Peyer's patch (tissue), 4 donors: ENCODE measurements around the gene ARL17B. TPM values are rescaled to one million over a fixed set of nuclear protein-coding genes. Genes with fewer than 3 reads are reported as not detected.
A peak's percentile ranks its signal among the peaks of the same experiment; 100 is the strongest.
"Not testable (repeated sequence)": the region's sequence is repeated elsewhere in the genome, so short reads cannot be mapped to it uniquely, and the experiment has no call there.

Experiments
- DNase-seq, 3 donors: peaks; one replicate each; pipeline ENCODE4 v3.0.0-alpha.2; 2017 to 2019
- H3K27ac ChIP-seq, 4 donors: fragments of 200-600 bp; sonication (generic); one replicate each; pipeline ENCODE4 v1.5.1; 2016 to 2019
- H3K27me3 ChIP-seq, 2 donors: fragments of 200-600 bp; sonication (generic); one replicate each; pipeline ENCODE4 v1.5.1; 2019
- H3K36me3 ChIP-seq, 3 donors: fragments of 200-600 bp; sonication (generic); one replicate each; pipeline ENCODE4 v1.5.1; 2016 to 2019
- H3K4me1 ChIP-seq, 4 donors: fragments of 200-600 bp; sonication (generic); one replicate each; pipeline ENCODE4 v1.5.1; 2016 to 2019
- H3K4me3 ChIP-seq, 4 donors: fragments of 200-600 bp; sonication (generic); 1 replicate in 3 of 4; 2 replicates in 1 of 4; pipeline ENCODE4 v1.5.1; 2016 to 2019; ENCODE audit warnings: mild to moderate bottlenecking in 1 of 4
- H3K9me3 ChIP-seq, 4 donors: fragments of 200-600 bp; sonication (generic); one replicate each; pipeline ENCODE4 v1.5.1; 2016 to 2019; ENCODE audit warnings: mild to moderate bottlenecking in 1 of 4
- POLR2A ChIP-seq, 2 donors: fragments of 450-650 bp; IDR thresholded peaks; one replicate each; pipeline ENCODE4 v1.5.1; 2017; ENCODE audit warnings: antibody characterized with exemption in 2 of 2, mild to moderate bottlenecking in 2 of 2, moderate library complexity in 2 of 2
- total RNA-seq, 4 donors: library from RNA; depleted of rRNA; stranded (reverse); fragments of >200 nt; gene quantifications; one replicate each; pipeline ENCODE4 v1.1.0, GENCODE V29; 2016
- TF ChIP-seq, protein P1 (sequence below), 6 experiments: fragments of 450-650 bp in 4 of 6; fragments of 200-600 bp in 2 of 6; sonication (generic) in 1 of 6; IDR thresholded peaks; one replicate each; pipeline ENCODE4 v1.5.1; 2017 to 2019; ENCODE audit warnings: antibody characterized with exemption in 6 of 6, mild to moderate bottlenecking in 3 of 6, moderate library complexity in 1 of 6

ARL17B gene
- total RNA-seq, 4 donors from 2014 or later, result 2.5 to 20.1 (median 8.2) TPM

DNA sequence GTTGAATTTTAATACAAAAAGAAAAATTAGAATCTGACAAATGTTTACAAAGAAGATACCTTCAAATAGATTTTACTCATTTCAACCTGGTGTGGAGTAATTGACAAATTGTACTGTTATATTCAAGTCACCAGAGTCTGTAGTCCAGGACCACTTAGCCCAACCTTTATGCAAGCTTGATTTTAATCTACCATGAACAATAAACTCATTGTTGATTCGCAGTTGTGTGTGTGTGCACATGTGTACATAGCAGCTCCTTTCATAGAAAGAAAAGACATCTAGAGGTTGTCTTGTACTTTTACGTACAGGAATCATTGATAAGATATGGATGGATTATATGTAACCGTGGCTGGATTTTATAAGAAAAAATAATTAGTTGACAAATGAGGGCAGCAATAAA, 87.3 kb downstream of the ARL17B start:
- no peaks in the 10 kb centered on the region for H3K4me1 ChIP-seq
- no peak overlapping the region for H3K4me3 ChIP-seq
- no peaks in the 10 kb centered on the region for H3K9me3 ChIP-seq
- no peak for DNase-seq
- TF ChIP-seq POLR2A (IDR thresholded peaks at IDR 0.05), result no peak
- TF ChIP-seq, protein P1, sequence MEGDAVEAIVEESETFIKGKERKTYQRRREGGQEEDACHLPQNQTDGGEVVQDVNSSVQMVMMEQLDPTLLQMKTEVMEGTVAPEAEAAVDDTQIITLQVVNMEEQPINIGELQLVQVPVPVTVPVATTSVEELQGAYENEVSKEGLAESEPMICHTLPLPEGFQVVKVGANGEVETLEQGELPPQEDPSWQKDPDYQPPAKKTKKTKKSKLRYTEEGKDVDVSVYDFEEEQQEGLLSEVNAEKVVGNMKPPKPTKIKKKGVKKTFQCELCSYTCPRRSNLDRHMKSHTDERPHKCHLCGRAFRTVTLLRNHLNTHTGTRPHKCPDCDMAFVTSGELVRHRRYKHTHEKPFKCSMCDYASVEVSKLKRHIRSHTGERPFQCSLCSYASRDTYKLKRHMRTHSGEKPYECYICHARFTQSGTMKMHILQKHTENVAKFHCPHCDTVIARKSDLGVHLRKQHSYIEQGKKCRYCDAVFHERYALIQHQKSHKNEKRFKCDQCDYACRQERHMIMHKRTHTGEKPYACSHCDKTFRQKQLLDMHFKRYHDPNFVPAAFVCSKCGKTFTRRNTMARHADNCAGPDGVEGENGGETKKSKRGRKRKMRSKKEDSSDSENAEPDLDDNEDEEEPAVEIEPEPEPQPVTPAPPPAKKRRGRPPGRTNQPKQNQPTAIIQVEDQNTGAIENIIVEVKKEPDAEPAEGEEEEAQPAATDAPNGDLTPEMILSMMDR (IDR thresholded peaks at IDR 0.05), result no peak
- no peaks in the 10 kb centered on the region for H3K27me3 ChIP-seq
- no peaks in the 10 kb centered on the region for H3K36me3 ChIP-seq
- H3K27ac ChIP-seq, result no peak overlapping the region

DNA sequence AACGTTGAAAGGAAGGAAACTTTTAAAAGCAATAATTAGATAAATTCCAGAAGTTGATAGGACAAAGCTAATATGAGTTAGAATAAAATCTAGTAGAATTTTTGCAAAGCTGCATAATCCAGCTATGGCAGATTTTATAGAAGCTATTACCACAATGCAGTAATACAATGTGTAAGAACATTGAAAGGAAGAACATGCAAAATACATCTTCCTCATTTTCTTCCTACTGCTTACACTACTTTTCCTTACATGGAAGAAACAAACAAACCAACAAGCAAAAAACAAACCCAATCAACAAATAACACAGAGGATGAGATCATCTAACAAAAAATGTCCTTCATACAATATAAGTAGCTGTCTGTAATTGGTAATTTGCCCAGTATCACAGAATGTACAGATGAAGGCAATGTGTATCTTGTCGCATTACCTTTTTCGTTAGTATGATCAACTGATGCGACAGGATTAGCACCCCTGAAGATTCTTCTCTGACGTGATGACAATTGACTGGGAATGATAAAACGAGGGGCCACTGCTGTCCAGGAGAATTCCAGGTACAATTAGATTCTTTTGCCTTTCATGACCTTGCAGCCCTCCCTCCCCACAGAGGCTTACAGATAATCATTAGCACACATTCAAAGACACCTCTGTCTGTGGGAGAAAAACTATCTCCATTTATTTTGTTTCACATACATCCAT, 87.9 kb downstream of the ARL17B start:
- DNase-seq, result no peak
- no peaks in the 10 kb centered on the region for H3K4me1 ChIP-seq
- H3K27me3 ChIP-seq, result no peaks in the 10 kb centered on the region
- no peak overlapping the region for H3K4me3 ChIP-seq
- no peaks in the 10 kb centered on the region for H3K9me3 ChIP-seq
- no peaks in the 10 kb centered on the region for H3K36me3 ChIP-seq
- no peak for TF ChIP-seq POLR2A (IDR thresholded peaks at IDR 0.05)
- TF ChIP-seq, protein P1 (IDR thresholded peaks at IDR 0.05), result no peak
- H3K27ac ChIP-seq, result no peak overlapping the region

- Histone ChIP-seq H3K9me3 (no peaks in the 10 kb centered on the region), H3K27me3 (no peaks in the 10 kb centered on the region), H3K4me1 (peaks cover 0 to 7% (median 1%) of the 10 kb centered on the region in 4 donors), H3K36me3 (no peaks in the 10 kb centered on the region), H3K4me3 (no peak overlapping the region), H3K27ac (no peak overlapping the region)
- no peak for DNase-seq
- TF ChIP-seq POLR2A (IDR thresholded peaks at IDR 0.05), result no peak
- TF ChIP-seq, protein P1 (IDR thresholded peaks at IDR 0.05), result no peak
These were observed 91.5 kb downstream of the ARL17B start for GRCh38 chr17:46270032-46270431.

- no peaks in the 10 kb centered on the region for H3K36me3 ChIP-seq
- H3K9me3 ChIP-seq, result no peaks in the 10 kb centered on the region
- peak; percentile 72 to 92 (median 89) for DNase-seq
- H3K27ac ChIP-seq, result peak overlapping the region; percentile 83 to 93 (median 92)
- H3K4me3 ChIP-seq, result peak overlapping the region; percentile 62 to 78 (median 75)
- H3K4me1 ChIP-seq, result peaks cover 0 to 7% (median 1%) of the 10 kb centered on the region in 4 donors
- TF ChIP-seq POLR2A (IDR thresholded peaks at IDR 0.05), result peak in 1 of 2 donors; percentile 39
- TF ChIP-seq, protein P1 (IDR thresholded peaks at IDR 0.05), result peak in 1 of 6 experiments; percentile 20
- H3K27me3 ChIP-seq, result no peaks in the 10 kb centered on the region
These were observed 94.7 kb downstream of the ARL17B start for GRCh38 chr17:46266656-46267544.

DNA sequence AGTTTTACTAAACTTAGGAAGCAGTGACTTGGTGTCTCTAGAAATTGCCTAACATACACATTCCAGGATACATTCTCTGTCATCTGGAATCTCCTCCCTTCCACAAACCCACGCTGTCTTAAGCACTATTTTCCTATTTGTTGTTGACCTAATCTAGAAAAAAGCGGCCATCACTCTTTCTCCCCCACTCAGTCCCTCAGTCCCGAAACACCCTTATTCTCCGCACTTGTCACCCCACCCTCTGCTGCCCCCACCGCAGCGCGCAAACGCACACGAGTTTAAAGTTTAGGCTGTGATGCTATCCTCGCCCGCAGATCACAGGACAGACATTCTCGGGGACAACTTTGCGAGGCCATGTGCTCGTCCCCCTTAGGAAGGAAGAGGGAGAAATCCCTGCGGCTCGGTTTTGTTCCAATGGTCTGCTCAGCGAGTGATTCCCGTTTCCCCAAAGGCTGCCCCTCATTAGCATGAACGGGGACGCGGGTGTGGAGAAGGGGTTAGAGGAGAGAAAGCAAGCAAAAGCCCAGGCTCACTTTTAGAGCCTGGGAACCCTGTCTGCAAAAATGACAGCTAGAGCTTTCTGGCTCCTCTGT, 95.4 kb downstream of the ARL17B start:
- not testable (repeated sequence) for H3K36me3 ChIP-seq, H3K9me3 ChIP-seq, H3K27me3 ChIP-seq, H3K4me1 ChIP-seq, DNase-seq
- Histone ChIP-seq H3K4me3 (peak overlapping the region; percentile 37 to 78 (median 69)), H3K27ac (peak overlapping the region; percentile 83 to 93 (median 92))
